ENCODE results near the gene CNIH3.

- TF ChIP-seq POLR2AphosphoS5 (IDR thresholded peaks at IDR 0.05) (no peak), CTCF (IDR thresholded peaks at IDR 0.05) (no peak), POLR2A (IDR thresholded peaks at IDR 0.05) (no peak), EP300 (IDR thresholded peaks at IDR 0.05; ENCODE audit: low read depth) (no peak)
Observed at GRCh38 chr1:224745394-224745793, 129.3 kb downstream of the CNIH3 start.
